H1 (cell line): ENCODE data around the gene GTF3C2. TPM values are rescaled to one million over a fixed set of nuclear protein-coding genes. Genes with fewer than 3 reads are reported as not detected.

Source experiments
- CTCF ChIA-PET: fragments of 300-600 bp; sonication (Branson Sonifier 250); formaldehyde crosslinking; loops from one replicate; lab custom pipeline; 2021; ENCODE audit not compliant: partially characterized antibody; lab: Charles Lee
- POLR2A ChIA-PET: fragments of 300-600 bp; sonication (Branson Sonifier 250); formaldehyde crosslinking; loops from one replicate; lab custom pipeline; 2021; ENCODE audit warnings: inconsistent platforms; ENCODE audit not compliant: partially characterized antibody; lab: Charles Lee
- DNase-seq, 2 experiments: peaks; one replicate each; pipeline versions ENCODE4 v3.0.0 to v3.0.0-alpha.2; 2010 to 2022; ENCODE audit warnings: low spot score in 2 of 2, low read depth in 1 of 2, mixed read lengths in 1 of 2
- FAIRE-seq: peaks from 2 replicates; lab custom pipeline; 2011; peaks lifted over from hg19 to GRCh38; lab: Jason Lieb, UNC
- H2AFZ ChIP-seq: 2 replicates; pipeline ENCODE4 v1.8.1; 2012; ENCODE audit warnings: low read length, inconsistent platforms
- H2AK5ac ChIP-seq: 2 replicates; pipeline ENCODE4 v1.6.1; 2013; ENCODE audit warnings: low read depth, low read length
- H2BK120ac ChIP-seq: replicated peaks from 2 replicates; pipeline ENCODE3; 2013; ENCODE audit warnings: low read depth, low read length, inconsistent platforms
- H2BK12ac ChIP-seq: 2 replicates; pipeline ENCODE4 v1.6.1; 2013; ENCODE audit warnings: low read depth, low read length
- H2BK15ac ChIP-seq: 2 replicates; pipeline ENCODE4 v1.6.1; 2013; ENCODE audit warnings: low read length
- H2BK20ac ChIP-seq: 2 replicates; pipeline ENCODE4 v1.6.1; 2013; ENCODE audit warnings: low read length
- H2BK5ac ChIP-seq: 2 replicates; pipeline ENCODE4 v1.6.1; 2013; ENCODE audit warnings: low read depth, low read length
- H3K14ac ChIP-seq: 2 replicates; pipeline ENCODE4 v1.6.1; 2013; ENCODE audit warnings: inconsistent platforms; ENCODE audit not compliant: insufficient read length
- H3K18ac ChIP-seq: 2 replicates; pipeline ENCODE4 v1.6.1; 2013; ENCODE audit warnings: low read length; ENCODE audit errors: extremely low read depth
- H3K23ac ChIP-seq: 2 replicates; pipeline ENCODE4 v1.6.1; 2013; ENCODE audit warnings: inconsistent platforms; ENCODE audit not compliant: insufficient read length
- H3K23me2 ChIP-seq: 2 replicates; pipeline ENCODE4 v1.6.1; 2013; ENCODE audit warnings: low read depth, low read length
- H3K27ac ChIP-seq: 2 replicates; pipeline ENCODE4 v1.6.1; 2011; ENCODE audit warnings: low read depth, low read length, inconsistent platforms
- H3K27me3 ChIP-seq, 4 experiments: replicated peaks in 1 of 4; 1 replicate in 1 of 4; 2 replicates in 3 of 4; pipeline versions ENCODE4 v1.6.1 to v1.8.1; 2011 to 2013; ENCODE audit warnings: low read length in 3 of 4, mild to moderate bottlenecking in 3 of 4, inconsistent platforms in 2 of 4, mixed read lengths in 2 of 4, moderate library complexity in 1 of 4; ENCODE audit not compliant: control insufficient read depth in 3 of 4, insufficient read depth in 3 of 4; ENCODE audit errors: extremely low read depth in 1 of 4
- H3K36me3 ChIP-seq, 4 experiments: 2 replicates each; pipeline versions ENCODE4 v1.6.1 to v1.8.1; 2011 to 2013; ENCODE audit warnings: mild to moderate bottlenecking in 4 of 4, low read length in 3 of 4, moderate library complexity in 2 of 4, control low read depth in 1 of 4, inconsistent platforms in 1 of 4; ENCODE audit not compliant: insufficient read depth in 4 of 4, control insufficient read depth in 2 of 4
- H3K4ac ChIP-seq: replicated peaks from 2 replicates; pipeline ENCODE3; 2013; ENCODE audit warnings: low read length, low read depth, mixed read lengths, inconsistent platforms; ENCODE audit not compliant: insufficient read length
- H3K4me1 ChIP-seq, 4 experiments: replicated peaks in 1 of 4; 1 replicate in 1 of 4; 2 replicates in 3 of 4; pipeline versions ENCODE4 v1.6.1 to v1.8.1; 2011 to 2013; ENCODE audit warnings: low read length in 3 of 4, inconsistent platforms in 2 of 4, mixed read lengths in 1 of 4; ENCODE audit not compliant: insufficient read depth in 4 of 4, control insufficient read depth in 3 of 4
- H3K4me2 ChIP-seq, 2 experiments: 2 replicates each; pipeline versions ENCODE4 v1.6.1 to v1.8.1; 2011 to 2013; ENCODE audit warnings: low read depth in 2 of 2, low read length in 2 of 2, control low read depth in 1 of 2, inconsistent platforms in 1 of 2, mild to moderate bottlenecking in 1 of 2; ENCODE audit not compliant: insufficient read depth in 1 of 2
- H3K4me3 ChIP-seq, 4 experiments: fragments of 200-600, 300-600 bp in 1 of 4; sonication (generic), shearing (Covaris generic), sonication (Bioruptor Twin) in 1 of 4; 2 replicates each; pipeline versions ENCODE4 v1.5.1 to v1.8.1; 2011 to 2016; ENCODE audit warnings: low read length in 4 of 4, low read depth in 3 of 4, control low read depth in 2 of 4, inconsistent platforms in 2 of 4, mild to moderate bottlenecking in 2 of 4, mixed read lengths in 1 of 4, moderate library complexity in 1 of 4; ENCODE audit not compliant: insufficient read depth in 2 of 4; ENCODE audit errors: extremely low read depth in 1 of 4
- H3K56ac ChIP-seq: replicated peaks from 2 replicates; pipeline ENCODE3; 2013; ENCODE audit warnings: low read depth, mild to moderate bottlenecking, mixed read lengths, low read length, inconsistent platforms; ENCODE audit not compliant: insufficient read length
- H3K79me1 ChIP-seq: 2 replicates; pipeline ENCODE4 v1.6.1; 2013; ENCODE audit warnings: low read depth, low read length, control low read depth
- H3K79me2 ChIP-seq, 2 experiments: 2 replicates each; pipeline versions ENCODE4 v1.6.1 to v1.8.1; 2012 to 2013; ENCODE audit warnings: low read length in 2 of 2, mild to moderate bottlenecking in 2 of 2, inconsistent platforms in 1 of 2; ENCODE audit not compliant: insufficient read depth in 2 of 2, control insufficient read depth in 1 of 2
- H3K9ac ChIP-seq, 4 experiments: replicated peaks in 1 of 4; 1 replicate in 1 of 4; 2 replicates in 3 of 4; pipeline versions ENCODE4 v1.6.1 to v1.8.1; 2011 to 2013; ENCODE audit warnings: low read depth in 3 of 4, low read length in 3 of 4, control low read depth in 2 of 4, mild to moderate bottlenecking in 2 of 4, moderate library complexity in 2 of 4, inconsistent platforms in 1 of 4; ENCODE audit errors: extremely low read depth in 1 of 4
- H3K9me3 ChIP-seq, 2 experiments: 2 replicates each; pipeline versions ENCODE4 v1.6.1 to v1.8.1; 2012 to 2013; ENCODE audit warnings: mild to moderate bottlenecking in 2 of 2, moderate library complexity in 2 of 2, control low read depth in 1 of 2, inconsistent platforms in 1 of 2, low read depth in 1 of 2, low read length in 1 of 2, mixed read lengths in 1 of 2; ENCODE audit not compliant: insufficient read depth in 2 of 2
- H4K20me1 ChIP-seq, 2 experiments: replicated peaks in 1 of 2; 2 replicates each; pipeline versions ENCODE3 to v1.8.1; 2011 to 2013; ENCODE audit warnings: inconsistent platforms in 2 of 2, low read length in 2 of 2, mild to moderate bottlenecking in 1 of 2; ENCODE audit not compliant: insufficient read depth in 2 of 2, control insufficient read depth in 1 of 2
- H4K5ac ChIP-seq: 2 replicates; pipeline ENCODE4 v1.6.1; 2013; ENCODE audit warnings: low read length, low read depth, mixed read lengths, inconsistent platforms; ENCODE audit not compliant: insufficient read length
- H4K8ac ChIP-seq: 2 replicates; pipeline ENCODE4 v1.8.0; 2013; ENCODE audit warnings: mild to moderate bottlenecking, moderate library complexity, low read length, inconsistent platforms; ENCODE audit not compliant: insufficient read depth; ENCODE audit errors: extremely low read depth
- H4K91ac ChIP-seq: replicated peaks from 2 replicates; pipeline ENCODE3; 2013; ENCODE audit warnings: low read length, mixed read lengths, inconsistent platforms; ENCODE audit not compliant: insufficient read length
- CBX8 ChIP-seq: fragments of 300-800, 300-1000 bp; sonication (generic); IDR thresholded peaks from 2 replicates; pipeline ENCODE4 v1.7.1; 2016; ENCODE audit warnings: low read depth, low read length, borderline replicate concordance
- HDAC6 ChIP-seq: IDR thresholded peaks from one replicate; pipeline ENCODE4 v1.7.1; 2012; ENCODE audit warnings: low read depth, mild to moderate bottlenecking, inconsistent platforms, low read length, moderate library complexity
- RAD21 ChIP-seq, 2 experiments: IDR thresholded peaks in 1 of 2; conservative IDR thresholded peaks in 1 of 2; 2 replicates each; pipeline ENCODE4 v1.6.1; 2011; ENCODE audit warnings: low read depth in 2 of 2, low read length in 2 of 2, improper control_type of control experiment in 1 of 2, inconsistent platforms in 1 of 2, mild to moderate bottlenecking in 1 of 2, moderate library complexity in 1 of 2
- SUZ12 ChIP-seq: fragments of 200-600 bp; sonication (generic); IDR thresholded peaks from 2 replicates; pipeline ENCODE4 v1.6.1; 2012; ENCODE audit warnings: mild to moderate bottlenecking, inconsistent platforms, low read length, moderate library complexity, mixed read lengths
- TAF1 ChIP-seq: IDR thresholded peaks from 2 replicates; pipeline ENCODE4 v1.6.1; 2011; ENCODE audit warnings: mild to moderate bottlenecking, low read depth, low read length
- WGBS, 2 experiments: shearing (Covaris generic) in 1 of 2; methylation state at CpG; one replicate each; pipeline versions ENCODE4 v1.1.6 to v1.1.7; 2013 to 2015; ENCODE audit warnings: low lambda C conversion rate in 2 of 2, mixed read lengths in 2 of 2, inconsistent platforms in 1 of 2, low coverage in 1 of 2, missing lambda C conversion rate in 1 of 2; ENCODE audit not compliant: insufficient replicate concordance in 2 of 2, insufficient coverage in 1 of 2, insufficient read length in 1 of 2; ENCODE audit errors: extremely low coverage in 1 of 2, missing lambda C conversion rate in 1 of 2; 5-methylcytosine and 5-hydroxymethylcytosine counted together
- polyA plus RNA-seq, 7 experiments: library from polyadenylated mRNA; depleted of rRNA in 3 of 7; stranded (reverse) in 5 of 7; unstranded in 2 of 7; fragments of >200 nt in 5 of 7; fragments of 200-250 nt in 2 of 7; gene quantifications; 1 replicate in 5 of 7; 2 replicates in 1 of 7; 4 replicates in 1 of 7; pipeline versions ENCODE4 v1.2.1 to v1.2.3, GENCODE V29; 2011 to 2013; ENCODE audit warnings: missing spikeins in 2 of 7, mixed read lengths in 2 of 7
- total RNA-seq: library from RNA; stranded (reverse); fragmentation: NEBNext Ultra II Directional; extraction: Animal tissue kit (Norgen Biotek cat#: 25700); gene quantifications from 2 replicates; pipeline ENCODE4 v1.2.1, GENCODE V29; 2021
- TF ChIP-seq, protein P1 (sequence below), 3 experiments: IDR thresholded peaks; 1 replicate in 2 of 3; 2 replicates in 1 of 3; pipeline versions ENCODE4 v1.5.1 to v1.6.1; 2011; ENCODE audit warnings: low read length in 3 of 3, mild to moderate bottlenecking in 3 of 3, inconsistent platforms in 2 of 3, low read depth in 1 of 3, moderate library complexity in 1 of 3; ENCODE audit not compliant: insufficient read depth in 1 of 3; ENCODE audit errors: control extremely low read depth in 1 of 3

The GTF3C2 gene
- total and polyA plus RNA-seq, 2 of the 8 experiments (the other 6 are each of a cell fraction or from before 2014, with no cell fraction given): 118 to 127 TPM

- H4K5ac ChIP-seq: no peak overlapping the region
- no peaks in the 10 kb centered on the region for H3K9me3 ChIP-seq
- H3K14ac ChIP-seq: no peak overlapping the region
- H3K27ac ChIP-seq: no peak overlapping the region
- no peak overlapping the region for H3K4me3 ChIP-seq
- no peaks in the 10 kb centered on the region for H3K23me2 ChIP-seq
- H3K36me3 ChIP-seq: peaks cover 17 to 37% (median 28%) of the 10 kb centered on the region in 4 experiments
- POLR2A ChIA-PET: interaction anchor here (0.6 to 8.0 kb wide), 9 partner anchors 9 to 281 kb away, joined by 3 to 114 read pairs (median 4); partner anchors contain the start of gene ZNF513
- no peak overlapping the region for H2AK5ac ChIP-seq
- TF ChIP-seq, protein P1, sequence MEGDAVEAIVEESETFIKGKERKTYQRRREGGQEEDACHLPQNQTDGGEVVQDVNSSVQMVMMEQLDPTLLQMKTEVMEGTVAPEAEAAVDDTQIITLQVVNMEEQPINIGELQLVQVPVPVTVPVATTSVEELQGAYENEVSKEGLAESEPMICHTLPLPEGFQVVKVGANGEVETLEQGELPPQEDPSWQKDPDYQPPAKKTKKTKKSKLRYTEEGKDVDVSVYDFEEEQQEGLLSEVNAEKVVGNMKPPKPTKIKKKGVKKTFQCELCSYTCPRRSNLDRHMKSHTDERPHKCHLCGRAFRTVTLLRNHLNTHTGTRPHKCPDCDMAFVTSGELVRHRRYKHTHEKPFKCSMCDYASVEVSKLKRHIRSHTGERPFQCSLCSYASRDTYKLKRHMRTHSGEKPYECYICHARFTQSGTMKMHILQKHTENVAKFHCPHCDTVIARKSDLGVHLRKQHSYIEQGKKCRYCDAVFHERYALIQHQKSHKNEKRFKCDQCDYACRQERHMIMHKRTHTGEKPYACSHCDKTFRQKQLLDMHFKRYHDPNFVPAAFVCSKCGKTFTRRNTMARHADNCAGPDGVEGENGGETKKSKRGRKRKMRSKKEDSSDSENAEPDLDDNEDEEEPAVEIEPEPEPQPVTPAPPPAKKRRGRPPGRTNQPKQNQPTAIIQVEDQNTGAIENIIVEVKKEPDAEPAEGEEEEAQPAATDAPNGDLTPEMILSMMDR (IDR thresholded peaks at IDR 0.05; ENCODE audit: control extremely low read depth in 1 of 3, insufficient read depth in 1 of 3, low read depth in 1 of 3, low read length in 3 of 3): no peak
- no peak for TF ChIP-seq CBX8
- no peak for TF ChIP-seq RAD21 (IDR thresholded peaks at IDR 0.05 in 1 of 2, conservative IDR thresholded peaks at IDR 0.05 in 1 of 2; ENCODE audit: low read depth in 2 of 2, low read length in 2 of 2)
- TF ChIP-seq HDAC6: no peak
- no peak for TF ChIP-seq SUZ12
- no peak for TF ChIP-seq TAF1
- CTCF ChIA-PET: interaction anchor here (0.6 to 1.1 kb wide), 2 partner anchors 11 to 319 kb away, joined by 3 read pairs; no protein-coding TSS in a partner anchor
- no peak overlapping the region for H2BK20ac ChIP-seq
- WGBS, 2 experiments: 95% methylated on average over 4 of the region's 4 CpGs; no CpG with 5 or more reads in 1 of the 2 experiments
- no peak overlapping the region for H3K18ac ChIP-seq
- DNase-seq: no peak
- peaks cover 0 to 7% of the 10 kb centered on the region in 2 experiments; a peak in 3 of 4 replicates for H3K79me2 ChIP-seq
- no peak overlapping the region for H4K8ac ChIP-seq
- H2BK15ac ChIP-seq: no peak overlapping the region
- no peak overlapping the region for H3K4me2 ChIP-seq
- H4K20me1 ChIP-seq: peaks cover 0 to under 1% of the 10 kb centered on the region in 2 experiments
- no peak overlapping the region for H2BK5ac ChIP-seq
- no peaks in the 10 kb centered on the region for H3K27me3 ChIP-seq
- H2AFZ ChIP-seq: no peak overlapping the region
- H3K4ac ChIP-seq: no peak overlapping the region
- no peak overlapping the region for H2BK12ac ChIP-seq
- no peak overlapping the region for H3K56ac ChIP-seq
- H3K9ac ChIP-seq: no peak overlapping the region
- no peak overlapping the region for H2BK120ac ChIP-seq
- H3K4me1 ChIP-seq: peaks cover 0 to 4% (median 0%) of the 10 kb centered on the region in 4 experiments; a peak in 1 of 7 replicates
- no peak overlapping the region for H4K91ac ChIP-seq
- H3K23ac ChIP-seq: no peak overlapping the region
- no peak for FAIRE-seq
- peaks cover 3% of the 10 kb centered on the region; the same call in 1 of the 2 replicates for H3K79me1 ChIP-seq
Measured at GRCh38 chr2:27362678-27363420, 6.3 kb upstream of the GTF3C2 start.
